ENCODE results near the gene COL4A6. TPM values are rescaled to one million over a fixed set of nuclear protein-coding genes. Genes with fewer than 3 reads are reported as not detected.

The COL4A6 gene
- total RNA-seq, 3 donors from 2014 or later (not counting 1 experiment from before 2014, with no cell fraction given): not detected

DNA sequence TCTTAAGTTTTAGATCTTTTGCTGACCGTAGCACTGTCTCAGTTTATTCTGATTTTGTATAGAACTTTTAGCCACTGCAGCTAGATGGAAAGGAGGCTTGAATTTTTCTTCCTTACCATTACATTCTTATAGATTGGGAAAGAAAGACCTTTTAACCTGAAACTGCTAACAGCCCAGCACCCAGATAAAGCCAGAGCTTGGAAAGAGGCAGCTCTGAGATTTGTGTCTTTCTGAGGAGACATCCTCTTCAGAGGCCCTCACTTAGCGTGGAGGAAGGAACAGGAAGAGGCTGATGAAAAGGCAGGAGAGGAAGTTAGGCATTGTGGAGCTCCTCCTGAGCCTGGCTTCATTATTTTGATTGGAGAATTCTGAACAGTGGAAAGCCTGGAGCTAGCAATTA lies 311.6 kb downstream of the COL4A6 start:
- H3K9me3 ChIP-seq (ENCODE audit: control insufficient read depth, insufficient read depth, low read length): no peaks in the 10 kb centered on the region
- H3K27me3 ChIP-seq (ENCODE audit: control insufficient read depth, insufficient read depth, low read length): no peaks in the 10 kb centered on the region
- H3K4me3 Mint-ChIP-seq: no peak overlapping the region
- TF ChIP-seq, protein P1, sequence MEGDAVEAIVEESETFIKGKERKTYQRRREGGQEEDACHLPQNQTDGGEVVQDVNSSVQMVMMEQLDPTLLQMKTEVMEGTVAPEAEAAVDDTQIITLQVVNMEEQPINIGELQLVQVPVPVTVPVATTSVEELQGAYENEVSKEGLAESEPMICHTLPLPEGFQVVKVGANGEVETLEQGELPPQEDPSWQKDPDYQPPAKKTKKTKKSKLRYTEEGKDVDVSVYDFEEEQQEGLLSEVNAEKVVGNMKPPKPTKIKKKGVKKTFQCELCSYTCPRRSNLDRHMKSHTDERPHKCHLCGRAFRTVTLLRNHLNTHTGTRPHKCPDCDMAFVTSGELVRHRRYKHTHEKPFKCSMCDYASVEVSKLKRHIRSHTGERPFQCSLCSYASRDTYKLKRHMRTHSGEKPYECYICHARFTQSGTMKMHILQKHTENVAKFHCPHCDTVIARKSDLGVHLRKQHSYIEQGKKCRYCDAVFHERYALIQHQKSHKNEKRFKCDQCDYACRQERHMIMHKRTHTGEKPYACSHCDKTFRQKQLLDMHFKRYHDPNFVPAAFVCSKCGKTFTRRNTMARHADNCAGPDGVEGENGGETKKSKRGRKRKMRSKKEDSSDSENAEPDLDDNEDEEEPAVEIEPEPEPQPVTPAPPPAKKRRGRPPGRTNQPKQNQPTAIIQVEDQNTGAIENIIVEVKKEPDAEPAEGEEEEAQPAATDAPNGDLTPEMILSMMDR (IDR thresholded peaks at IDR 0.05): no peak
- DNase-seq: no peak
- H3K27ac ChIP-seq (ENCODE audit: low read length): no peak overlapping the region
- H3K9me3 Mint-ChIP-seq: no peaks in the 10 kb centered on the region
- H3K36me3 ChIP-seq (ENCODE audit: control insufficient read depth, insufficient read depth, low read length): peaks cover 17% of the 10 kb centered on the region
- H3K4me3 ChIP-seq (ENCODE audit: low read length): no peak overlapping the region
- no peak overlapping the region for H3K27ac Mint-ChIP-seq
- 80% methylated on average over 1 of the region's 2 CpGs for WGBS (ENCODE audit: insufficient coverage)
- H3K36me3 Mint-ChIP-seq: no peaks in the 10 kb centered on the region
- no peak for ATAC-seq
- peaks cover 0 to 2% of the 10 kb centered on the region in 2 donors for H3K4me1 Mint-ChIP-seq
- intact Hi-C loops (cut with micrococcal nuclease): no loop called here
- H3K4me1 ChIP-seq (ENCODE audit: control insufficient read depth, insufficient read depth, low read length): no peaks in the 10 kb centered on the region
- no peaks in the 10 kb centered on the region for H3K27me3 Mint-ChIP-seq (ENCODE audit: low read depth in 2 of 2)

DNA sequence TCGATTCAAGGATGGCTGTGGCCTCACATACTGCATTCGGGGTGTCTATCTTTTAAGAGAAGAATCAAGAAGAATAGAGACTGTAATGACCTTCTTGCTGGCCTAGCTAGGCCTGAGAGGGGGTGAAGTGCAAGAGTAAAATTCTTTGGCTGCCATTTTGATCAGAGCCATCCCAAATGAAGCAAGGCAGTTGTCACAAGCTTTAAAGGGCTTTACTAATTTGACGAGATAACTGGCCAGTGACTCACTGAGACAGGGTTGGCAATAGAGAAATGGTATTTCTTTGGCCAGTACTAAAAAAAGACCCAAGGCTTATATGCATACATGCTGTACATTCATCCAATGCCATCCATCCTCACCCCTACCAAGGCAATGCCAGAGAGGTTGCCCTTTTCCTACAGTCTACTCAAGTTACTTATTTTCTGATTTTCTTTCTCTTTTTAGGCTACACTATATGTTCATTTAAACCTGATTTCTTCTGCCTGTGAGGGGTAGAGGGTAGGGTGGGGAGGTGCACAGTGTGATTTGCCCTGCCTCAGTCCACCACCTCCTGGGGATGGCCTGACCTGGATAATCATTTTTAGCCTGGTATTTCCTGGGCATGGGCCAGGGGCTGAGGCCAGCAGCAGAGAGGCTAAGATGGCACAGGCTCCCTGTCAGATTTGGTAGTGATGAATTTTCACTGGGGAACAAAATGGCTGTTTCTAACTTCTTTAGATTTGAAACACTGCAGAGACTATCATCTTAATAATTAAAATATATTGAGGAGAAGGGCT lies 314.4 kb downstream of the COL4A6 start:
- no peaks in the 10 kb centered on the region for H3K27me3 ChIP-seq (ENCODE audit: control insufficient read depth, insufficient read depth, low read length)
- peaks cover 8% of the 10 kb centered on the region for H3K36me3 ChIP-seq (ENCODE audit: control insufficient read depth, insufficient read depth, low read length)
- H3K4me3 Mint-ChIP-seq: no peak overlapping the region
- no peaks in the 10 kb centered on the region for H3K27me3 Mint-ChIP-seq (ENCODE audit: low read depth in 2 of 2)
- WGBS (ENCODE audit: insufficient coverage): 93% methylated on average over 3 of the region's 3 CpGs
- no peaks in the 10 kb centered on the region for H3K4me1 ChIP-seq (ENCODE audit: control insufficient read depth, insufficient read depth, low read length)
- H3K36me3 Mint-ChIP-seq: no peaks in the 10 kb centered on the region
- no peak for ATAC-seq
- H3K9me3 Mint-ChIP-seq: no peaks in the 10 kb centered on the region
- H3K4me3 ChIP-seq (ENCODE audit: low read length): no peak overlapping the region
- no peak overlapping the region for H3K27ac Mint-ChIP-seq
- TF ChIP-seq, protein P1 (IDR thresholded peaks at IDR 0.05): no peak
- H3K9me3 ChIP-seq (ENCODE audit: control insufficient read depth, insufficient read depth, low read length): no peaks in the 10 kb centered on the region
- no peak overlapping the region for H3K27ac ChIP-seq (ENCODE audit: low read length)
- peaks cover 0 to 10% of the 10 kb centered on the region in 2 donors for H3K4me1 Mint-ChIP-seq
- DNase-seq: no peak
- intact Hi-C loops (cut with micrococcal nuclease): no loop called here

DNA sequence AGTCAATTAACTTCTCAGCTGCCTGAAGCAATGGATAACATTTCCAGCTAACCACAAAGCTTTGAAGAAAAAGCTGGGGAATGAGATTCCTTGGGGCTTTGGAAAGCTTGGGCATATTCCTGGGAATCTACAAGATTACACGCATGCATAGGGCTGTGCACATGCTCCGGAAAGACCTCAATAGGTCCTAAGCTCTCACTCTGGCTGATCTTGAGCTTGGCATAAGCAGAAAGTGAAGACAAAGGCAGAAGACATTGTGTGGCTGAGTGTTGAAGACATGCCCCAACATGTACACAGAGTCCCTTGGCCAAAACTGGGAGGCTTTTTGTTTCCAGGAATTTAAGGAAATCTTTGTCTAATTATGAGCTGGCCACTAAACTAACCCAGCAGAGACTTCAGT lies 315.5 kb downstream of the COL4A6 start:
- no peaks in the 10 kb centered on the region for H3K9me3 ChIP-seq (ENCODE audit: control insufficient read depth, insufficient read depth, low read length)
- H3K27ac ChIP-seq (ENCODE audit: low read length): no peak overlapping the region
- Mint-ChIP-seq H3K36me3 (no peaks in the 10 kb centered on the region), H3K27ac (no peak overlapping the region), H3K27me3 (ENCODE audit: low read depth in 2 of 2) (no peaks in the 10 kb centered on the region), H3K4me3 (no peak overlapping the region), H3K9me3 (no peaks in the 10 kb centered on the region), H3K4me1 (peaks cover 0 to 10% of the 10 kb centered on the region in 2 donors)
- peaks cover 8% of the 10 kb centered on the region for H3K36me3 ChIP-seq (ENCODE audit: control insufficient read depth, insufficient read depth, low read length)
- DNase-seq (no peak), ATAC-seq (no peak)
- intact Hi-C loops (cut with micrococcal nuclease): no loop called here
- no peaks in the 10 kb centered on the region for H3K27me3 ChIP-seq (ENCODE audit: control insufficient read depth, insufficient read depth, low read length)
- no peak overlapping the region for H3K4me3 ChIP-seq (ENCODE audit: low read length)
- no peaks in the 10 kb centered on the region for H3K4me1 ChIP-seq (ENCODE audit: control insufficient read depth, insufficient read depth, low read length)
- 100% methylated on average over 2 of the region's 2 CpGs for WGBS (ENCODE audit: insufficient coverage)
- TF ChIP-seq, protein P1 (IDR thresholded peaks at IDR 0.05): no peak

DNA sequence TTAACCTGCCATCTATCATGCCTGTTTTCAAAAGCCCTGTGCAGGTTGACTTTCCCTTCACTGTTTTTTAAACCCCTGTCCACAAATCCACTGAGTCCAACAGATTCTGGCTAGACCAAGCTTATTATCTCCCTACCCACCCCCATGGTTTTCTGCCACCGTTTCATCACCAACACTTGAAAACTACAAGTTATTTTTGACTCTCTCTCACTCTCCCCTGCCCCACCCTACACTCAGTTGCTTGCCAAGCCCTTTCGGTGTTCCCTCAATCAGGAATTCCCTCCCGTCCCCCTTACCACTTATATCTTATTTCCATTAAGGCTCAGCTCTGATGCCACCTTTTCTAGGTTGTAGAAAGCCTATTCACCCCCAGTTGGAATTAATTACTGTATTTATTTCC lies 316.9 kb downstream of the COL4A6 start:
- 85% methylated on average over 3 of the region's 3 CpGs for WGBS (ENCODE audit: insufficient coverage)
- H3K27ac ChIP-seq (ENCODE audit: low read length): no peak overlapping the region
- H3K27ac Mint-ChIP-seq: no peak overlapping the region
- DNase-seq (no peak), ATAC-seq (no peak)
- TF ChIP-seq, protein P1 (IDR thresholded peaks at IDR 0.05): no peak
- no peaks in the 10 kb centered on the region for H3K36me3 ChIP-seq (ENCODE audit: control insufficient read depth, insufficient read depth, low read length)
- H3K9me3 Mint-ChIP-seq: no peaks in the 10 kb centered on the region
- no peaks in the 10 kb centered on the region for H3K27me3 Mint-ChIP-seq (ENCODE audit: low read depth in 2 of 2)
- no peak overlapping the region for H3K4me3 Mint-ChIP-seq
- H3K27me3 ChIP-seq (ENCODE audit: control insufficient read depth, insufficient read depth, low read length): no peaks in the 10 kb centered on the region
- H3K4me1 Mint-ChIP-seq: peaks cover 0 to 16% of the 10 kb centered on the region in 2 donors
- H3K4me1 ChIP-seq (ENCODE audit: control insufficient read depth, insufficient read depth, low read length): no peaks in the 10 kb centered on the region
- intact Hi-C loops (cut with micrococcal nuclease): no loop called here
- H3K9me3 ChIP-seq (ENCODE audit: control insufficient read depth, insufficient read depth, low read length): no peaks in the 10 kb centered on the region
- H3K4me3 ChIP-seq (ENCODE audit: low read length): no peak overlapping the region
- no peaks in the 10 kb centered on the region for H3K36me3 Mint-ChIP-seq

All from natural killer cell (primary cell).